Skin epidermis (tissue), 12 donors: ENCODE measurements around the gene CPNE8.

ENCODE experiments used
- H3K27ac ChIP-seq, 21 experiments: fragments of 200-600 bp; sonication (generic) in 11 of 21; one replicate each; pipeline ENCODE4 v1.5.0; 2020; ENCODE audit warnings: mild to moderate bottlenecking in 3 of 21, inconsistent platforms in 2 of 21, moderate library complexity in 2 of 21
- H3K4me3 ChIP-seq, 7 experiments: fragments of 200-600 bp; sonication (generic) in 2 of 7; one replicate each; pipeline ENCODE4 v1.5.0; 2020; ENCODE audit warnings: inconsistent platforms in 2 of 7, mild to moderate bottlenecking in 2 of 7, moderate library complexity in 1 of 7

CPNE8 gene

DNA sequence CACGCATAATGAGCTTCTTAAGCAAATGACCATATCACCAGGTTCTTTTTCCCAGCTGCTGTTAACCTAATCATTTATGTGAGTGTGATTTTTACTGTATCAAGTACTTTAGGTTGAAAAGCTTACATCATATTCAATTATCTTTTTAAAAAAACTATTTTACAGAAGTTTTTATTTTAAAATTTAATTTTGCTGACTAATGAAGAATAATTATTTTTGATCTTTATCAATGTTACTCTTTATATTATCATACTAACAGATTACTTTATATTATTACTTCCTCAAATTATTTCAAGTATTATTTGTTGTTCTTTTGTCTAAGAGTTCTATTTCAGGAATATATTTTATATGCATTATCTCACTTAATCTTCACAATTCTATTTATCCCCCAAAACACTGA is 236.3 kb downstream of the CPNE8 start:
- Histone ChIP-seq H3K27ac (no peak overlapping the region), H3K4me3 (no peak overlapping the region)

DNA sequence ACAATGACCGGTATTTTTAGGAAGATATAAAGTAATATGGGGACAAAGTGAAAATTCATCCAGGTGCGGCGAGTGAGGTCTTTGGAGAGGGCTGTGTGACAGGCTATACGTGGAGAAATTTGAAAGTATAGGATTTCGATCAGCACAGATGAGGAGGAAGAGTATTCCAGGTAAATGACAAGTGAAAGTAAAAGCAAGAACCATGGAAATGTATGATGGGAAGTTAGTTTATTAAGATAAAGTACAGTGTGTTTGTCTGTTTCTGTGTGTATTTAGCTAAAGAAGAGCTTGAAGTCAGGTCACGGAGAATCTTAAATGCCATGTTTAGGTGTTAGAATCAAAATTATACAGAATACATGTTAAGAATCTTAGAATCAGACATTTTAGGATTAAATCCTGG is 239.0 kb downstream of the CPNE8 start:
- Histone ChIP-seq H3K4me3 (no peak overlapping the region), H3K27ac (no peak overlapping the region)

DNA sequence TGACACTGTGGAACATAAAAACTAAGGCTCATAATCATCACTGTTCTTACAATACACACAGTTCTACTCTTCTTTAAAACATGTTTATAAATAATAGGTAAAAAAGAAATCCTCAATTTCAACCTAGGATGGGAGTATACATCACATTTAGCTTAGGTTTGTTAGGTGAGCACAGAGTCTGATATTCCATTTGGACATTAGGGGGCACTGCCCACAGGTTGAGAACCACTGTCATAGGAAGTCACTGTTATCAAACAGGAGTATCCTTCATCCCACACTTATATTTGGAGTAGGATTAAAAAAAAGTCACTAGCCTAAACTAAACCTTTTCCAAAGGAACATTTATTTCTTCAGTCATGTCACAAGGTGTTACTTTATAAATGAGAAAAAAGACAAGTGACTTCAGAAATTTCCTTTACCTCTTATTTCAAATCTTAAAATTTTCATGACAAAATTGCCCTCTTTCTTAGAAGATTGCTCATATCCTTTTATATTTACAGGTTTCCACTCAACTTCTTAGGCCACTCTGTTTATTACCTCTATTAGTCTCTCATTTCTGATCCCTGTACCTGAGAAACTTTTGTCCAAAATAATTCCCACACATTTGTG is 240.6 kb downstream of the CPNE8 start:
- no peak overlapping the region for H3K4me3 ChIP-seq
- H3K27ac ChIP-seq: no peak overlapping the region

DNA sequence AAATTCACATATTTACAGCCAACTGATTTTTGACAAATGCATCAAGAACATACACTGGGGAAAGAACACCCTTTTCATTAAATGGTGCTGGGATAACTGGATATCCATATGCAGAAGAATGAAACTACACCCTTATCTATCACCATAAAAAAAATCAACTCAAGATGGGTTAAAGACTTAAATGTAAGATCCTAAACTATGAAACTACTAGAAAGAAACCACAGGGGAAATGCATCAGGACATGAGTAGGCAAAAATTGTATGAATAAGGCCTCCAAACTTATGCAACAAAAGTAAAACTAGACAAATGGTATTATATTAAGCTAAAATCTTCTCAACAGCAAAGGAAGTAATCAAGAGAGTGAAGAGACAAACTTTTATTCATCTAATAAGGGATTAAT is 242.6 kb downstream of the CPNE8 start:
- H3K4me3 ChIP-seq: no peak overlapping the region
- no peak overlapping the region for H3K27ac ChIP-seq

DNA sequence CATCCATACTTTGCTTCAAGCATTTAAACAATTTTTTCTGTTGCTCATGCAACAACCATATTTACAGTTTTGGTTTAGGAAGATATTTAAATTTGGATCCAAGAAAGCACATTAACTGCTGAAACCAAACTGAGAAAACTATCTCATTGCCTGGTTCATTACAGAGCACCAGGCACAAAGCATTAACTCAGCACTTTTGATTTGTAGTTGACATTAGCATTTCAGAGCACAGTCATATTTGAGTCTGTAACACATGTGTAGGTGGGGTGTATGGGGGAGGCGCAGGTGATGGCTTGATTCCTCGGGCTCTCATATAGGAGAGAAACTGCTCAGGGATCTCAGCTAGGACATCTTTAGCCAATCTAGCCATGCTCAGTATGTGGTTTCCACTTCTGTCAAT is 251.7 kb downstream of the CPNE8 start:
- Histone ChIP-seq H3K27ac (no peak overlapping the region), H3K4me3 (no peak overlapping the region)

DNA sequence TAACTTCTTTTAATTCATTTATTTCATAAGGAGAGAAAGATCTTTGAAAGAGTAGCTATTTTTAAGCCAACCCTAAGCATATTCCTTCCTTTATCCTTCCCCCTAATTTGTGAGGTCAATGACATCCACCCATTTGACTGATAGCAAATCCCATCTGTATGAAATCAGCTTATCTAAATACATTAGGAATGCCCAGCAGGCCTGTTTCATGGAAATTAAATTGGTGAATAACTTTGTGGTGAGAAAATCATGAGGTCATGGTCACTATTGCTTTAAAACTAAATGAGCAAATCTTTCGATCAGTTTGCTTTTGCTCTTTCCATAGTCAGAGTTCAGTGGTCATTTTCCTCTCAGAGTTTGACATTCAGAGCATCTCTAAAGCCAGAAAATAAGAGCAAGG is 256.6 kb downstream of the CPNE8 start:
- H3K27ac ChIP-seq: no peak overlapping the region
- no peak overlapping the region for H3K4me3 ChIP-seq

DNA sequence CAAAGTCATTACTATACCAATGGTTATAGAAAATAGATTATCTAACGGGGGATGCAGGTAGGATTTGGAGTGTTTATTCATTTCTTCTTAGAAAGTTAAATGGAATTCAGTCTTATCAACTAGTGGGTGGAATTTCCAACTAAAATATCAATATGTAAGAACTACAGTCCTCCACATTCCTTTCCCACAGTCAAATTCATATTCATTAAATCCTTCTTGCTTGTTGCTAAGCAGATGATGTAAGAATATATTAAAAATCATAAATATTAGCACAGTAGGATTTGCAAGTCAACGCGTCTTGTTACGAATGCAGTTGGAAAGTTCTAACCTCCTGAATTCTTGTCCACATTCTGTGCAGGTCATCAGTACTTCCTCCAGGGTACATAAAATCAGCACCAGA is 259.2 kb downstream of the CPNE8 start:
- Histone ChIP-seq H3K4me3 (no peak overlapping the region), H3K27ac (no peak overlapping the region)

DNA sequence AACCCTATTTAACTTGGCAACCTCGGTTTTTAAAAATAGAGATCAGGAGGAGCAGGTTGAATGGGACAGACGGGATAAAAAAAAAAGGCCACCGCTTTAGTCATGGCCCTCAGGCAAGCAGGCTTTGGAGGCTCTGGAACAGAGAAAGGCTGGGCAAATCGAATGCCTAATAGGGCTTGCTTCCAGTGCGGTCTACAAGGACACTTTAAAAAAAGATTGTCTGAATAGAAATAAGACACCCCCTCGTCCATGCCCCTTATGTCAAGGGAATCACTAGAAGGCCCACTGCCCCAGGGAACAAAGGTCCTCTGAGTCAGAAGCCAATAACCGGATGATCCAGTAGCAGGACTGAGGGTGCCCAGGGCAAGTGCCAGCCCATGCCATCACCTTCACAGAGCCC is 265.8 kb downstream of the CPNE8 start:
- H3K4me3 ChIP-seq: no peak overlapping the region
- no peak overlapping the region for H3K27ac ChIP-seq

DNA sequence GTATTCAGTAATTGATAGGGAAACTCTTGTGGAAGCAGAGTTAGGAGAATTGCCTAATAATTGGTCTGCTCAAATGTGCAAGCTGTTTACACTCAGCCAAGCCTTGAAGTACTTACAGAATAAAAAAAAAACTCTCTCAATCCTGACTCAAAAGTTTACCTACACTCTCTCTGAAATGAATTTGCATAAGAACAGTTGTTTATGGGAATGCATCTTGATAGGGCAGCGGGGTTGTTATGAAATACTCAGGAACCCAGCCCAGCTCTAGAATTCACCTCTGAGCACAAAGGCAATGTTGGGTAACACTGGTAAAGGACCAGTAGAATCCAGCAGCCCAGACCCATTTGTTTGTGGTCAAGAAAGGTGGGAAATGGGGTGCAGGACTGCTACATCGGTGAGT is 267.0 kb downstream of the CPNE8 start:
- no peak overlapping the region for H3K4me3 ChIP-seq
- no peak overlapping the region for H3K27ac ChIP-seq

DNA sequence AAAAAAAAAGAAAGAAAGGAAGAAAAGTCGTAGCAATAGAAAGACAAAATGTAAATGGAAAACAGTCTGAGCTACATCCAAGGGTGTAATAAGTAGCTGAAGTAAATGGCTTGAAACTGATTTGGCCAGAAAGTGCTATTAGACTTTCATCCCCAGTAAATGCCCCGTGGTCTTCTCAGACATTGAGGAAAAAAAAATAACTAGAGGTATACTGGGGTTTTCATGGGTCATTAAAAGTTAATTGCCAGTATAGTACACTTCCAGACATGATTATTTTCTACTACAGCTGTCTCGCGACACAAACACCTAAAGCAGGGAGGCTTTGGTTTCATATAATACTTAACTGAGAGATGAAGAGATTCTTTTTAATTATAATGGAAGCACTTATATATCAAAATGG is 271.9 kb downstream of the CPNE8 start:
- Histone ChIP-seq H3K4me3 (no peak overlapping the region), H3K27ac (no peak overlapping the region)

DNA sequence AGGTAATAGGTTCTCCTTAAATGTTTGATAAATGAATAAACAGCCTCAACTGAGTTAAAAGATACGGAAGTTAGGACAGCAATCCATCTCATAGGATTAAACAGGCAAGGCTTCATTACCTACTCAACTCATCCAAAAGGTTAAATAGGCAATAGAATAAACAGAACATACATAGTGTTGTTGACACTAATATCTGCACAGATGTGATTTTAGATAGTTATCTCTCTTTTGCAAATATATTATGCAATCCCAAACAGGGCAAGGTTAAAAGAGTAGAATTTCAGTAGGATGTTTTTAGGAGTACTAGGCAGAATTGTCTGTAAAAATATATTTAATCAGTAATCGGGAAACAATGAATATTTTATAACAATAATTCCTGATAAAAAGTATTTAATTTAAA is 276.3 kb downstream of the CPNE8 start:
- Histone ChIP-seq H3K4me3 (no peak overlapping the region), H3K27ac (no peak overlapping the region)

DNA sequence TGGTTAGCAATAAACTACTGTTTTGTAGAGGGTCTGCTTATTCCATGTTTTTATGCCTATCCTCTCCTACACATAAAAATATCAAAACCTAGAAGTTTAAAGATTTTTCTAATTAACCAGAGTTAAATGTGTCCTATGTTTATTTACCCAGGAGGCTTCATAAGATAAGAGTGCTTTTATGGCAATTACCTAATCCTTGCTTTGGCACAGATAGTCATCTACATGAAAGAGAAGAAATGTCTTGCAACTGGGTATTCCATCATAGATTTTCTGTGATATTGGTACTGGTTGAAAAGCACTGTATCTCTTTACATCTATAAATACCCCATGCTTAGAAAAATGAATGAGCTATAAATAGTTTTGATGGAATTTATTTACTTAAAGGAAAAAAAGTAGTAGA is 277.1 kb downstream of the CPNE8 start:
- no peak overlapping the region for H3K4me3 ChIP-seq
- H3K27ac ChIP-seq: no peak overlapping the region

DNA sequence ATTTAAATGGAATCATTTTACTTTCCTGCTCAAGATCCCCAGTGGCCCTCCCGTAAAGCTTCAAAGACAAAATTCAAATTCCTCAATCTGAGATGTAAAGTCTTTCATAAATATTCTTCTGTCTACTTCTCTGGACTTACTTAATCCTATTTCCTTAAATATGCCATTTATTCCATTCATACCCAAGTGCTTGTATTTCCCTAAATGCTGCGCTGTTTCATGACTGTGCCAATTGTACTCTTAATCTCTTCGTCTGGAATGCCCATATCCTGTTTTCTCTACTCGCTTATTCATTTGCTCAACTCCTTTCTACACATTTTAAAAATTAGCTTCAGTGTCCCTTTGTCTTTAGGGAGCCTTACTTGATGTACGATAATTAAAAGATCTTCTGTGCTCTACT is 280.1 kb downstream of the CPNE8 start:
- no peak overlapping the region for H3K4me3 ChIP-seq

DNA sequence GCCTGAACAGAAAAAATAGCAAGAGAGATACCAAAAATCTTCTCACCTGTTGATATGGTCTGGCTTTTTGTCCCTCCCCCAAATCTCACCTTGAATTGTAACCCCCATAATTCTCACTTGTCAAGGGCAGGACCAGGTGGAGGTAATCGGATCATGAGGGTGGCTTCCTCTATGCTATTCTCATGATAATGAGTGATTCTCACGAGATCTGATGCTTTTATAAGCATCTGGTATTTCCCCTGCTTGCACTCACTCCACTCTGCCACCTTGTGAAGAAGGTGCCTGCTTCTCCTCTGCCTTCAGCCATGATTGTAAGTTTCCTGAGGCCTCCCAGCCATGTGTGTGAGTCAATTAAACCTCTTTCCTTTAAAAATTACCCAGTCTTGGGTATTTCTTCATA is 291.2 kb downstream of the CPNE8 start:
- Histone ChIP-seq H3K4me3 (no peak overlapping the region), H3K27ac (no peak overlapping the region)

More for the DNA sequence above, 280.1 kb downstream of the CPNE8 start:
- no peak overlapping the region for H3K27ac ChIP-seq

DNA sequence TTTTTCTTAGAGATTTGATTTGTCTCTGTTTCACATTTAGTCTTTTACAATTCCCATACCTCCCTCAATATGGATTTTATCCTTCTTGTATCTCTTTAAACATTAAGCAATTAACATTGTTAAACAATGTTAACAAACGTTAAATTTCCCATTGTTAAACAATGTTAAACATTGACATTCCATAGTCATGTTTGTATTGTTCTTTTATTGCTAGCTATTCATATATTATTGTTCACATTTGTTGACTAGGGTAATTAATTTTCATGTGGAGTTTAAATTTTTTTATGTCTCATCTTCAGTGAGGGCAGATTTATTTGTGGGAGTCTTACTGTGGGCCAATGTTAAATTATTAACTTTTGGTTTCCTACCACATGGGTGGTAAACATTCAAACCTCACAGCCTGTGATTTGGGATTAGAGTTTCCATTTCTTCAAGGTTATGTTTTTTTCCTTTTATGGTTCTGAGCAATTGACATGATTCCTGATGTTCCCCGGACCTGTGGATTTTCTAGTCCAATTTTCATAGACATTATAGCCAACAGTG is 294.5 kb downstream of the CPNE8 start:
- H3K27ac ChIP-seq: no peak overlapping the region
- H3K4me3 ChIP-seq: no peak overlapping the region

DNA sequence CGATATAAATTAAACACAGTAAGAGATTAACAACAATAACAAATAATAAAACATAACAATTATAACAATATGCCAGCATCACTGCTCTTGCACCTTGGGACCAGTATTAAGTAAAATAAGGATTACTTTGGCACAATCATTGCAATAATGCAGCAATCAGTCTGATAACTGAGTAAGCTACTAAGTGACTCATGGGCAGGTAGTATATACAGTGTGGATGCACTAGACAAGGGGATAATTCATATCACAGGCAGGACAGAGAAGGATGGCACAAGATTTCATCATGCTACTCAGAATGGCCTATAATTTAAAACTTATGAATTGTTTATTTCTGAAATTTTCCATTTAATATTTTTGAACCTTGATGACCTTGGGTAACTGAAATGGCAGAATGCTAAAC is 298.1 kb downstream of the CPNE8 start:
- H3K4me3 ChIP-seq: no peak overlapping the region

More for the DNA sequence above, 298.1 kb downstream of the CPNE8 start:
- H3K27ac ChIP-seq: no peak overlapping the region
